Tibial nerve (tissue), 4 donors: Measurements from ENCODE around the gene RILPL1.
"Not testable (repeated sequence)": the region's sequence is repeated elsewhere in the genome, so short reads cannot be mapped to it uniquely, and the experiment has no call there.

ENCODE experiments used
- EP300 ChIP-seq, 2 donors: sonication (generic); formaldehyde crosslinking; IDR thresholded peaks; one replicate each; pipeline ENCODE4 v1.6.1; 2017; ENCODE audit warnings: antibody characterized with exemption in 2 of 2, mild to moderate bottlenecking in 1 of 2
- POLR2A ChIP-seq, 2 donors: fragments of 450-650 bp; IDR thresholded peaks; one replicate each; pipeline ENCODE4 v1.6.1; 2017; ENCODE audit warnings: antibody characterized with exemption in 2 of 2, mild to moderate bottlenecking in 2 of 2, moderate library complexity in 2 of 2
- TF ChIP-seq, protein P1 (sequence below), 5 experiments: fragments of 200-600 bp in 3 of 5; fragments of 450-650 bp in 2 of 5; sonication (generic) in 3 of 5; IDR thresholded peaks; one replicate each; pipeline ENCODE4 v1.5.1; 2016 to 2019; ENCODE audit warnings: antibody characterized with exemption in 5 of 5, mild to moderate bottlenecking in 3 of 5, moderate library complexity in 2 of 5

DNA sequence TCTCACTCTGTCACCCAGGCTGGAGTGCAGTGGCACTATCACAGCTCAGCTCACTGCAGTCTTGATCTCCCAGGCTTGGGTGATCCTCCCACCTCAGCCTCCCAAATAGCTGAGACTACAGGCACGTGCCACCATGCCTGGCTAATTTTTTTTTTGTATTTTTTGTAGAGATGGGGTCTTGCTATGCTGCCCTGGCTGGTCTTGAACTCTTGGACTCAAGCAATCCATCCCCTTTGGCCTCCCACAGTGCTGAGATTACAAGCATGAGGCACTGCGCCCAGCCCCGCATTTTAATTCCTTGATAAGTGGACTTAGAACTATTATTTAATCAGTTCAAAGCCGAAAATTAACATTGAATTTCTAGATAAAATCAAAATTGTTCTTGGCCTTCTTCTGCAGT is 45.3 kb upstream of the RILPL1 start:
- not testable (repeated sequence) for TF ChIP-seq EP300, POLR2A (IDR thresholded peaks at IDR 0.05)
- TF ChIP-seq, protein P1, sequence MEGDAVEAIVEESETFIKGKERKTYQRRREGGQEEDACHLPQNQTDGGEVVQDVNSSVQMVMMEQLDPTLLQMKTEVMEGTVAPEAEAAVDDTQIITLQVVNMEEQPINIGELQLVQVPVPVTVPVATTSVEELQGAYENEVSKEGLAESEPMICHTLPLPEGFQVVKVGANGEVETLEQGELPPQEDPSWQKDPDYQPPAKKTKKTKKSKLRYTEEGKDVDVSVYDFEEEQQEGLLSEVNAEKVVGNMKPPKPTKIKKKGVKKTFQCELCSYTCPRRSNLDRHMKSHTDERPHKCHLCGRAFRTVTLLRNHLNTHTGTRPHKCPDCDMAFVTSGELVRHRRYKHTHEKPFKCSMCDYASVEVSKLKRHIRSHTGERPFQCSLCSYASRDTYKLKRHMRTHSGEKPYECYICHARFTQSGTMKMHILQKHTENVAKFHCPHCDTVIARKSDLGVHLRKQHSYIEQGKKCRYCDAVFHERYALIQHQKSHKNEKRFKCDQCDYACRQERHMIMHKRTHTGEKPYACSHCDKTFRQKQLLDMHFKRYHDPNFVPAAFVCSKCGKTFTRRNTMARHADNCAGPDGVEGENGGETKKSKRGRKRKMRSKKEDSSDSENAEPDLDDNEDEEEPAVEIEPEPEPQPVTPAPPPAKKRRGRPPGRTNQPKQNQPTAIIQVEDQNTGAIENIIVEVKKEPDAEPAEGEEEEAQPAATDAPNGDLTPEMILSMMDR (IDR thresholded peaks at IDR 0.05): not testable (repeated sequence)
